ENCODE measurements around the gene SOX15.
"Not testable (repeated sequence)": the region's sequence is repeated elsewhere in the genome, so short reads cannot be mapped to it uniquely, and the experiment has no call there.

The SOX15 gene

GRCh38 chr17:7589891-7590691 lies at the start of gene SOX15:
Gene SOX15 (minus strand): TSS chr17:7590094. CDS start chr17:7589676, 418 bp downstream.
- peak; percentile 53 for DNase-seq (ENCODE audit: low read depth, low spot score)

GRCh38 chr17:7636163-7636562 lies 46.3 kb upstream of the SOX15 start:
- DNase-seq (ENCODE audit: low read depth, low spot score): no peak

- peak; percentile 81 for DNase-seq (ENCODE audit: low read depth, low spot score)
These were observed 44.5 kb upstream of the SOX15 start for GRCh38 chr17:7634384-7634783.

GRCh38 chr17:7633093-7633492 lies 43.2 kb upstream of the SOX15 start:
- DNase-seq (ENCODE audit: low read depth, low spot score): no peak

- peak; percentile 61 for DNase-seq (ENCODE audit: low read depth, low spot score)
These were observed 42.6 kb upstream of the SOX15 start for GRCh38 chr17:7632492-7632894.

GRCh38 chr17:7631398-7632380 lies 41.8 kb upstream of the SOX15 start:
- DNase-seq (ENCODE audit: low read depth, low spot score): no peak

GRCh38 chr17:7629939-7630571 lies 40.2 kb upstream of the SOX15 start, which contains the start of gene SHBG:
Gene SHBG (plus strand): TSS chr17:7630135. CDS start chr17:7630173, 38 bp downstream.
- no peak for DNase-seq (ENCODE audit: low read depth, low spot score)

- peak; percentile 97 for DNase-seq (ENCODE audit: low read depth, low spot score)
These were observed 37.6 kb upstream of the SOX15 start, which contains the start of gene SAT2 for GRCh38 chr17:7627250-7628121. Gene SAT2 (minus strand): TSS chr17:7627821. CDS start chr17:7627635, 186 bp downstream.

- no peak for DNase-seq (ENCODE audit: low read depth, low spot score)
These were observed 37.0 kb upstream of the SOX15 start for GRCh38 chr17:7626956-7627249.

GRCh38 chr17:7626307-7626706 lies 36.4 kb upstream of the SOX15 start:
- no peak for DNase-seq (ENCODE audit: low read depth, low spot score)

GRCh38 chr17:7625749-7626148 lies 35.9 kb upstream of the SOX15 start:
- DNase-seq (ENCODE audit: low read depth, low spot score): not testable (repeated sequence)

- no peak for DNase-seq (ENCODE audit: low read depth, low spot score)
These were observed 33.8 kb upstream of the SOX15 start for GRCh38 chr17:7623661-7624060.

- no peak for DNase-seq (ENCODE audit: low read depth, low spot score)
These were observed 30.9 kb upstream of the SOX15 start for GRCh38 chr17:7620835-7621234.

- DNase-seq (ENCODE audit: low read depth, low spot score): no peak
These were observed 28.7 kb upstream of the SOX15 start for GRCh38 chr17:7618608-7619007.

GRCh38 chr17:7615265-7615747 lies 25.4 kb upstream of the SOX15 start:
- DNase-seq (ENCODE audit: low read depth, low spot score): no peak

GRCh38 chr17:7614425-7615264 lies 24.8 kb upstream of the SOX15 start, which contains the start of gene FXR2:
Gene FXR2 (minus strand): TSS chr17:7614897. CDS start chr17:7614532, 365 bp downstream.
- DNase-seq (ENCODE audit: low read depth, low spot score): peak; percentile 100

- peak; percentile 46 for DNase-seq (ENCODE audit: low read depth, low spot score)
These were observed 24.0 kb upstream of the SOX15 start for GRCh38 chr17:7613769-7614424.

GRCh38 chr17:7612294-7612640 lies 22.4 kb upstream of the SOX15 start:
- DNase-seq (ENCODE audit: low read depth, low spot score): peak; percentile 37

- peak; percentile 13 for DNase-seq (ENCODE audit: low read depth, low spot score)
These were observed 21.9 kb upstream of the SOX15 start for GRCh38 chr17:7611635-7612293.
